Spinal cord (tissue), 10 donors: ENCODE measurements around the gene ZNF385B. TPM values are rescaled to one million over a fixed set of nuclear protein-coding genes. Genes with fewer than 3 reads are reported as not detected.
A peak's percentile ranks its signal among the peaks of the same experiment; 100 is the strongest.

Experiments used
- DNase-seq, 6 donors: peaks; one replicate each; pipeline versions ENCODE4 v3.0.0 to v3.0.0-alpha.2; 2013 to 2015; ENCODE audit warnings: low spot score in 6 of 6, low read depth in 4 of 6
- H3K27ac ChIP-seq: one replicate; pipeline ENCODE4 v1.5.1; 2013; ENCODE audit warnings: low read depth, low read length, control low read depth
- H3K27me3 ChIP-seq: one replicate; pipeline ENCODE4 v1.6.1; 2013; ENCODE audit warnings: low read length; ENCODE audit not compliant: control insufficient read depth, insufficient read depth
- H3K36me3 ChIP-seq: one replicate; pipeline ENCODE4 v1.6.1; 2013; ENCODE audit warnings: low read length; ENCODE audit not compliant: control insufficient read depth, insufficient read depth
- H3K4me1 ChIP-seq: one replicate; pipeline ENCODE4 v1.6.1; 2013; ENCODE audit warnings: low read length; ENCODE audit not compliant: control insufficient read depth, insufficient read depth
- H3K4me3 ChIP-seq: one replicate; pipeline ENCODE4 v1.5.1; 2013; ENCODE audit warnings: low read depth, low read length, control low read depth
- H3K9me3 ChIP-seq: one replicate; pipeline ENCODE4 v1.6.1; 2013; ENCODE audit warnings: low read length; ENCODE audit not compliant: control insufficient read depth, insufficient read depth
- WGBS: methylation state at CpG from one replicate; pipeline ENCODE4 v1.1.5; 2013; ENCODE audit warnings: missing lambda C conversion rate; ENCODE audit not compliant: insufficient coverage; 5-methylcytosine and 5-hydroxymethylcytosine counted together
- polyA plus RNA-seq, 2 donors: library from polyadenylated mRNA; unstranded; fragments of 120-200 nt; gene quantifications; one replicate each; pipeline ENCODE4 v1.2.1, GENCODE V29; 2013; ENCODE audit not compliant: insufficient read length in 2 of 2
- total RNA-seq, 2 donors: library from RNA; depleted of rRNA in 1 of 2; stranded (reverse); fragments of 120-200 nt in 1 of 2; fragments of >200 nt in 1 of 2; gene quantifications; one replicate each; pipeline versions ENCODE4 v1.2.3 to v1.2.4, GENCODE V29; 2013 to 2014
- donor health status: healthy.

The ZNF385B gene
- total and polyA plus RNA-seq, 4 donors = 4.4 to 8.6 (median 5.4) TPM

- Histone ChIP-seq H3K4me1 (no peaks in the 10 kb centered on the region), H3K27me3 (no peaks in the 10 kb centered on the region), H3K4me3 (no peak overlapping the region), H3K9me3 (peaks cover 2% of the 10 kb centered on the region), H3K36me3 (no peaks in the 10 kb centered on the region), H3K27ac (no peak overlapping the region)
- no CpG with 5 or more reads among the region's 1 CpG for WGBS
- DNase-seq = no peak
These were observed 48.9 kb downstream of the ZNF385B start for GRCh38 chr2:179812501-179812900.

- H3K4me1 ChIP-seq = no peaks in the 10 kb centered on the region
- H3K27ac ChIP-seq = no peak overlapping the region
- H3K4me3 ChIP-seq = no peak overlapping the region
- H3K9me3 ChIP-seq = peaks cover 2% of the 10 kb centered on the region
- H3K36me3 ChIP-seq = no peaks in the 10 kb centered on the region
- no peaks in the 10 kb centered on the region for H3K27me3 ChIP-seq
- no peak for DNase-seq
These were observed 50.4 kb downstream of the ZNF385B start for GRCh38 chr2:179811042-179811441.

- H3K27ac ChIP-seq = no peak overlapping the region
- no peak overlapping the region for H3K4me3 ChIP-seq
- no peaks in the 10 kb centered on the region for H3K36me3 ChIP-seq
- WGBS = no CpG with 5 or more reads among the region's 4 CpGs
- DNase-seq = no peak
- H3K27me3 ChIP-seq = no peaks in the 10 kb centered on the region
- H3K4me1 ChIP-seq = no peaks in the 10 kb centered on the region
- H3K9me3 ChIP-seq = peaks cover 2% of the 10 kb centered on the region
These were observed 51.8 kb downstream of the ZNF385B start for GRCh38 chr2:179809606-179810005.

GRCh38 chr2:179805001-179805400 is 56.4 kb downstream of the ZNF385B start:
- Histone ChIP-seq H3K36me3 (no peaks in the 10 kb centered on the region), H3K9me3 (no peaks in the 10 kb centered on the region), H3K27me3 (no peaks in the 10 kb centered on the region), H3K4me1 (no peaks in the 10 kb centered on the region), H3K27ac (no peak overlapping the region), H3K4me3 (no peak overlapping the region)
- no CpG with 5 or more reads among the region's 3 CpGs for WGBS
- no peak for DNase-seq

GRCh38 chr2:179804206-179804605 is 57.2 kb downstream of the ZNF385B start:
- H3K27ac ChIP-seq = no peak overlapping the region
- H3K27me3 ChIP-seq = no peaks in the 10 kb centered on the region
- H3K4me3 ChIP-seq = no peak overlapping the region
- H3K4me1 ChIP-seq = no peaks in the 10 kb centered on the region
- WGBS = no CpG with 5 or more reads among the region's 2 CpGs
- DNase-seq = no peak
- no peaks in the 10 kb centered on the region for H3K9me3 ChIP-seq
- H3K36me3 ChIP-seq = no peaks in the 10 kb centered on the region

GRCh38 chr2:179802051-179802882 is 59.1 kb downstream of the ZNF385B start:
- Histone ChIP-seq H3K4me1 (no peaks in the 10 kb centered on the region), H3K36me3 (no peaks in the 10 kb centered on the region), H3K9me3 (no peaks in the 10 kb centered on the region), H3K27ac (no peak overlapping the region), H3K4me3 (no peak overlapping the region), H3K27me3 (no peaks in the 10 kb centered on the region)
- WGBS = 71% methylated on average over 1 of the region's 2 CpGs
- peak in 1 of 6 donors; percentile 58 for DNase-seq

GRCh38 chr2:179800776-179801175 is 60.6 kb downstream of the ZNF385B start:
- H3K27me3 ChIP-seq = no peaks in the 10 kb centered on the region
- H3K36me3 ChIP-seq = no peaks in the 10 kb centered on the region
- no peaks in the 10 kb centered on the region for H3K9me3 ChIP-seq
- no peak for DNase-seq
- no peaks in the 10 kb centered on the region for H3K4me1 ChIP-seq
- H3K4me3 ChIP-seq = no peak overlapping the region
- H3K27ac ChIP-seq = no peak overlapping the region

GRCh38 chr2:179796213-179797007 is 65.0 kb downstream of the ZNF385B start:
- no peak for DNase-seq
- Histone ChIP-seq H3K4me3 (no peak overlapping the region), H3K36me3 (no peaks in the 10 kb centered on the region), H3K4me1 (no peaks in the 10 kb centered on the region), H3K9me3 (no peaks in the 10 kb centered on the region), H3K27ac (no peak overlapping the region), H3K27me3 (no peaks in the 10 kb centered on the region)
- no CpG with 5 or more reads among the region's 5 CpGs for WGBS

- H3K9me3 ChIP-seq = no peaks in the 10 kb centered on the region
- no peaks in the 10 kb centered on the region for H3K27me3 ChIP-seq
- no peaks in the 10 kb centered on the region for H3K36me3 ChIP-seq
- no peak overlapping the region for H3K27ac ChIP-seq
- DNase-seq = no peak
- H3K4me3 ChIP-seq = no peak overlapping the region
- no peaks in the 10 kb centered on the region for H3K4me1 ChIP-seq
These were observed 67.5 kb downstream of the ZNF385B start for GRCh38 chr2:179793902-179794301.

- no peak overlapping the region for H3K27ac ChIP-seq
- no peaks in the 10 kb centered on the region for H3K4me1 ChIP-seq
- H3K36me3 ChIP-seq = no peaks in the 10 kb centered on the region
- no peak for DNase-seq
- H3K4me3 ChIP-seq = no peak overlapping the region
- 50% methylated on average over 2 of the region's 2 CpGs for WGBS
- no peaks in the 10 kb centered on the region for H3K27me3 ChIP-seq
- no peaks in the 10 kb centered on the region for H3K9me3 ChIP-seq
These were observed 68.2 kb downstream of the ZNF385B start for GRCh38 chr2:179793238-179793637.
